Measurements from ENCODE around the gene IQSEC1. TPM values are rescaled to one million over a fixed set of nuclear protein-coding genes. Genes with fewer than 3 reads are reported as not detected.

Gene IQSEC1
- total RNA-seq, 2 donors from 2014 or later: 22.7 to 24.5 TPM

GRCh38 chr3:13023235-13023970, 49.8 kb downstream of the IQSEC1 start:
- Histone ChIP-seq H3K4me3 (ENCODE audit: low read length) (no peak overlapping the region), H3K4me1 (ENCODE audit: control insufficient read depth, insufficient read depth, low read length) (peaks cover 11% of the 10 kb centered on the region), H3K9me3 (ENCODE audit: control insufficient read depth, low read length) (no peaks in the 10 kb centered on the region), H3K9ac (ENCODE audit: extremely low read depth, low read length, poor library complexity, severe bottlenecking) (no peak overlapping the region), H3K36me3 (ENCODE audit: control insufficient read depth, insufficient read depth, low read length) (no peaks in the 10 kb centered on the region), H3K27me3 (ENCODE audit: control insufficient read depth, insufficient read depth, low read length, poor library complexity, severe bottlenecking) (no peaks in the 10 kb centered on the region), H3K27ac (ENCODE audit: low read depth, low read length) (peak overlapping the region; percentile 87)
- 86 to 100% methylated on average over 3 to 5 of the region's 5 CpGs for WGBS, 2 experiments (ENCODE audit: insufficient coverage in 1 of 2, insufficient read length in 1 of 2)
- TF ChIP-seq CTCF (conservative IDR thresholded peaks at IDR 0.05): no peak
- Mint-ChIP-seq H3K4me1 (peaks cover 8% of the 10 kb centered on the region), H3K9me3 (no peaks in the 10 kb centered on the region), H3K27ac (no peak overlapping the region), H3K36me3 (ENCODE audit: low read depth) (no peaks in the 10 kb centered on the region), H3K4me3 (no peak overlapping the region), H3K27me3 (ENCODE audit: insufficient read depth) (no peaks in the 10 kb centered on the region)
- DNase-seq: no peak

DNA sequence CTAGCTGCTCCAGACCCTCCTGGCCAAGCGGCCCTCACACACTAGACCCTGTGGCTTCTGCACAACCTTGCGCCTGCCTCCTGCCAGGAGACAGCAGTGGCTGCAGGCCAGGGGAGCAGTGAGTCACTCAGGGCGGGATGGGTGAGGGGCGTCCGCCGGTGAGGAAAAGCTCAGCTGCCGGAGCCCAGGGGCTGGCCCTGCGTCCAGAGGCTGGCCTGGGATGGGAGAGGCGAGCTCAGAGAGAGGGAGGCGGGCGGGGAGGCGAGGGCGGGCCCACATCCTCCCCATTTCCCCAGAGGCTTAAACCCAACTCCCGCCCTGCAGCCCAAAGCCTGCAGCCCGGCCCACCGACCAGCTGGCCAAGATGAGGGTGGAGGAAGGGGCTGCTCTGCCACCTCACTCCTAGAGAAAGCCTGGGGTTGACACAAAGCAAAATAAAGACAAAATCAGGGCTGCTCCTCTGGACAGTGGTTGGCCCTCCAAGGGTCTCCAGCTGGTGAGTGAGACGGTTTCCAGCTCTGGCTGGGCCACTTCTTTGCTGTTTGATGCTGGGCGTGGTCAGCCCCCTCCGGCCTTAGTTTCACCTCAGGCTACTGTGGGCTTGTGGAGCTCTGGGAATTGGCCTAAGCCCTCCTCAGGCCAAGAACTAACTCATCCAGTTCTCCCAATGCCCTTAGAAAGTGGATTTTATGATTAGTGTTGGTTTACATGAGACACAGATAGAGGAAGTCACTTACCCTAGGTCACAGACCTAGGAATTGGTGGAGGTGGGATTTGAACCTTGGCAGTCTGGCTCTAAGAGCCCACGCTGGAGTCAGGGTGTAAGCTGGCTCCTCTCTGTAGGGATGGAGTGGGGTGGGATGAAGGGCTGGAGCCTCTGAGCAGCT, 50.6 kb downstream of the IQSEC1 start:
- Mint-ChIP-seq H3K27me3 (ENCODE audit: insufficient read depth) (no peaks in the 10 kb centered on the region), H3K4me3 (no peak overlapping the region), H3K4me1 (peaks cover 15% of the 10 kb centered on the region), H3K9me3 (no peaks in the 10 kb centered on the region), H3K27ac (no peak overlapping the region), H3K36me3 (ENCODE audit: low read depth) (no peaks in the 10 kb centered on the region)
- H3K27me3 ChIP-seq (ENCODE audit: control insufficient read depth, insufficient read depth, low read length, poor library complexity, severe bottlenecking): no peaks in the 10 kb centered on the region
- H3K4me1 ChIP-seq (ENCODE audit: control insufficient read depth, insufficient read depth, low read length): peaks cover 14% of the 10 kb centered on the region
- H3K9me3 ChIP-seq (ENCODE audit: control insufficient read depth, low read length): no peaks in the 10 kb centered on the region
- H3K27ac ChIP-seq (ENCODE audit: low read depth, low read length): peak overlapping the region; percentile 87
- no peak overlapping the region for H3K9ac ChIP-seq (ENCODE audit: extremely low read depth, low read length, poor library complexity, severe bottlenecking)
- no peaks in the 10 kb centered on the region for H3K36me3 ChIP-seq (ENCODE audit: control insufficient read depth, insufficient read depth, low read length)
- H3K4me3 ChIP-seq (ENCODE audit: low read length): no peak overlapping the region
- DNase-seq: peak; percentile 86
- WGBS, 2 experiments (ENCODE audit: insufficient coverage in 1 of 2, insufficient read length in 1 of 2): 50 to 74% methylated on average over 1 to 19 of the region's 20 CpGs
- no peak for TF ChIP-seq CTCF (conservative IDR thresholded peaks at IDR 0.05)

- no peak overlapping the region for H3K4me3 ChIP-seq (ENCODE audit: low read length)
- no peak overlapping the region for H3K9ac ChIP-seq (ENCODE audit: extremely low read depth, low read length, poor library complexity, severe bottlenecking)
- Mint-ChIP-seq H3K36me3 (ENCODE audit: low read depth) (no peaks in the 10 kb centered on the region), H3K9me3 (no peaks in the 10 kb centered on the region), H3K4me3 (no peak overlapping the region), H3K4me1 (peaks cover 15% of the 10 kb centered on the region), H3K27ac (no peak overlapping the region), H3K27me3 (ENCODE audit: insufficient read depth) (no peaks in the 10 kb centered on the region)
- 92% methylated on average over 25 to 32 of the region's 32 CpGs for WGBS, 2 experiments (ENCODE audit: insufficient coverage in 1 of 2, insufficient read length in 1 of 2)
- no peaks in the 10 kb centered on the region for H3K36me3 ChIP-seq (ENCODE audit: control insufficient read depth, insufficient read depth, low read length)
- no peak for DNase-seq
- no peak for TF ChIP-seq CTCF (conservative IDR thresholded peaks at IDR 0.05)
- H3K27me3 ChIP-seq (ENCODE audit: control insufficient read depth, insufficient read depth, low read length, poor library complexity, severe bottlenecking): no peaks in the 10 kb centered on the region
- no peaks in the 10 kb centered on the region for H3K9me3 ChIP-seq (ENCODE audit: control insufficient read depth, low read length)
- peak overlapping the region; percentile 87 for H3K27ac ChIP-seq (ENCODE audit: low read depth, low read length)
- H3K4me1 ChIP-seq (ENCODE audit: control insufficient read depth, insufficient read depth, low read length): peaks cover 14% of the 10 kb centered on the region
Measured at GRCh38 chr3:13021141-13022114, 51.8 kb downstream of the IQSEC1 start.
